B cell (primary cell): ENCODE results near the gene LAMA1.

Source experiments
- EZH2 ChIP-seq: IDR thresholded peaks from 2 replicates; pipeline ENCODE4 v1.6.1; 2012; ENCODE audit warnings: borderline replicate concordance, low read depth, mild to moderate bottlenecking, moderate library complexity, low read length; ENCODE audit not compliant: insufficient read depth, poor library complexity, severe bottlenecking
- TF ChIP-seq, protein P1 (sequence below): fragments of 200-600 bp; IDR thresholded peaks from one replicate; pipeline ENCODE4 v1.8.0; 2022; ENCODE audit warnings: antibody characterized with exemption, mild to moderate bottlenecking

DNA sequence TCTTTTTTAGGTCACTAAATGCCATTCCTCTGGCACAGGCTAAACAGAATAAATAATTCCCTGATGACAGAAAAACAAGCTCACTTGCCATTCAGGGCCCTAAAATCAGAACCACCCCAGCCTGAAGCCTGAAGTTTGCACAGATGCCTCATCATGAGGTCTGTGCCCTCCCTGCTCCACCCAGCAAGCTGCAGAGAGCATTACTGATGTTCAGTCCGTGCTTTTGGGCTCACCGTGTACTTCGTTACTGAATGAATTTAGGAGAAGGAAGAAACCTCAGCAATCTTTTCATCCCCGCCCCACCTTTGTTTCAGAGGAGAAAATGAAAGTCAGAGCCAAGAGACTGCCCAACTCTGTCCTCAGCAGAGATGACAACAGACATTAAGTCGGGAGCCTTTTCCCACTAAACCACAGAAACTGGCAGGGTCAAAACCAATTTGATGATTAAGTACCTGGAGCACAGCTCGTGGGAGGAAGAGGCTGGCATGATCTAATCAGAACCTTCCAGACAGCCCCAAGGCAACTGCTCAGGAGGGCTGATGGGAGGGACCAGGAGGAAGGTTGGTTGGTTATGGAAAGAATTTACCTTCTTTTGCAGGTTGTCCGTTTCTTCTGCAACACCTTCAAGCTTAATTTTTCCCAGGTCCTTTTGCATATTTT is 122.7 kb downstream of the LAMA1 start:
- TF ChIP-seq, protein P1, sequence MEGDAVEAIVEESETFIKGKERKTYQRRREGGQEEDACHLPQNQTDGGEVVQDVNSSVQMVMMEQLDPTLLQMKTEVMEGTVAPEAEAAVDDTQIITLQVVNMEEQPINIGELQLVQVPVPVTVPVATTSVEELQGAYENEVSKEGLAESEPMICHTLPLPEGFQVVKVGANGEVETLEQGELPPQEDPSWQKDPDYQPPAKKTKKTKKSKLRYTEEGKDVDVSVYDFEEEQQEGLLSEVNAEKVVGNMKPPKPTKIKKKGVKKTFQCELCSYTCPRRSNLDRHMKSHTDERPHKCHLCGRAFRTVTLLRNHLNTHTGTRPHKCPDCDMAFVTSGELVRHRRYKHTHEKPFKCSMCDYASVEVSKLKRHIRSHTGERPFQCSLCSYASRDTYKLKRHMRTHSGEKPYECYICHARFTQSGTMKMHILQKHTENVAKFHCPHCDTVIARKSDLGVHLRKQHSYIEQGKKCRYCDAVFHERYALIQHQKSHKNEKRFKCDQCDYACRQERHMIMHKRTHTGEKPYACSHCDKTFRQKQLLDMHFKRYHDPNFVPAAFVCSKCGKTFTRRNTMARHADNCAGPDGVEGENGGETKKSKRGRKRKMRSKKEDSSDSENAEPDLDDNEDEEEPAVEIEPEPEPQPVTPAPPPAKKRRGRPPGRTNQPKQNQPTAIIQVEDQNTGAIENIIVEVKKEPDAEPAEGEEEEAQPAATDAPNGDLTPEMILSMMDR: no peak
- no peak for TF ChIP-seq EZH2
